Testis (tissue), 2 donors: ENCODE data around the gene DIS3L2.

ENCODE experiments used
- CTCF ChIP-seq, 3 experiments: fragments of 450-650 bp in 2 of 3; fragments of 200-600 bp in 1 of 3; sonication (generic) in 1 of 3; IDR thresholded peaks; one replicate each; pipeline ENCODE4 v1.5.1; 2016 to 2019; ENCODE audit warnings: antibody characterized with exemption in 3 of 3, mild to moderate bottlenecking in 2 of 3, moderate library complexity in 1 of 3
- POLR2A ChIP-seq: fragments of 450-650 bp; IDR thresholded peaks from one replicate; pipeline ENCODE4 v1.6.1; 2017; ENCODE audit warnings: antibody characterized with exemption, mild to moderate bottlenecking, moderate library complexity

GRCh38 chr2:231920366-231920765, 41.1 kb upstream of the DIS3L2 start:
- TF ChIP-seq CTCF (IDR thresholded peaks at IDR 0.05) (no peak), POLR2A (no peak)
